GM10248 (cell line): ENCODE data around the gene DIAPH2.

ENCODE experiments used
- CTCF ChIA-PET: fragments of 300-600 bp; sonication (Branson Sonifier 250); formaldehyde crosslinking; extraction: SDS; loops from one replicate; lab custom pipeline; 2021; ENCODE audit warnings: antibody characterized with exemption; lab: Yijun Ruan, JAX
- POLR2A ChIA-PET: fragments of 350-650 bp; sonication (Branson Sonifier 250); formaldehyde crosslinking; extraction: SDS; loops from one replicate; lab custom pipeline; 2020; ENCODE audit warnings: antibody characterized with exemption; lab: Yijun Ruan, JAX
- DNase-seq: peaks from one replicate; pipeline ENCODE4 v3.0.0; 2012; ENCODE audit errors: extremely low spot score
- TF ChIP-seq, protein P1 (sequence below): IDR thresholded peaks from 2 replicates; pipeline ENCODE4 v1.5.1; 2012; ENCODE audit warnings: mild to moderate bottlenecking, low read depth; ENCODE audit errors: extremely low read depth, missing control alignments, control extremely low read depth

The DIAPH2 gene

DNA sequence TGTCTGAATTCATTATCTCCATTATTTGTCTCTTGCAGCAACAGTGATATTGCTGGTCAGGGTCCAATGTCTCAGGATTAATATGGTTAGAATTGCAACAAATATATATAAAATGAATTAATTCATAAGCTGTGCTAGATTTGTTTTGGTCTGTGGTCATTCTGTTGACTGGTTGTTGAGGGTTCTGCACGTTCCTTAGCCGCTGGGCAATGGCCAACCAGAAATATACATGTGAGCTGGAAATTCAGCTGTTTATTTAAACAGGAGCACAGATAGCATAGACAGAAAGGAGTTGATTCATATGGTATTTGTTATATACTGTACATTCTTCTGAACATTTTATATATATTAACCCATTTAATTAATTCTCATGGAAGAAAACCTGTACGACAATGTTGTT, 299.9 kb downstream of the DIAPH2 start:
- ChIA-PET POLR2A (no interaction called here), CTCF (interaction anchor here (1.4 kb wide), 1 partner anchor 10 kb away, joined by 3 read pairs; no protein-coding TSS in a partner anchor)
- no peak for DNase-seq
- TF ChIP-seq, protein P1, sequence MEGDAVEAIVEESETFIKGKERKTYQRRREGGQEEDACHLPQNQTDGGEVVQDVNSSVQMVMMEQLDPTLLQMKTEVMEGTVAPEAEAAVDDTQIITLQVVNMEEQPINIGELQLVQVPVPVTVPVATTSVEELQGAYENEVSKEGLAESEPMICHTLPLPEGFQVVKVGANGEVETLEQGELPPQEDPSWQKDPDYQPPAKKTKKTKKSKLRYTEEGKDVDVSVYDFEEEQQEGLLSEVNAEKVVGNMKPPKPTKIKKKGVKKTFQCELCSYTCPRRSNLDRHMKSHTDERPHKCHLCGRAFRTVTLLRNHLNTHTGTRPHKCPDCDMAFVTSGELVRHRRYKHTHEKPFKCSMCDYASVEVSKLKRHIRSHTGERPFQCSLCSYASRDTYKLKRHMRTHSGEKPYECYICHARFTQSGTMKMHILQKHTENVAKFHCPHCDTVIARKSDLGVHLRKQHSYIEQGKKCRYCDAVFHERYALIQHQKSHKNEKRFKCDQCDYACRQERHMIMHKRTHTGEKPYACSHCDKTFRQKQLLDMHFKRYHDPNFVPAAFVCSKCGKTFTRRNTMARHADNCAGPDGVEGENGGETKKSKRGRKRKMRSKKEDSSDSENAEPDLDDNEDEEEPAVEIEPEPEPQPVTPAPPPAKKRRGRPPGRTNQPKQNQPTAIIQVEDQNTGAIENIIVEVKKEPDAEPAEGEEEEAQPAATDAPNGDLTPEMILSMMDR: no peak

DNA sequence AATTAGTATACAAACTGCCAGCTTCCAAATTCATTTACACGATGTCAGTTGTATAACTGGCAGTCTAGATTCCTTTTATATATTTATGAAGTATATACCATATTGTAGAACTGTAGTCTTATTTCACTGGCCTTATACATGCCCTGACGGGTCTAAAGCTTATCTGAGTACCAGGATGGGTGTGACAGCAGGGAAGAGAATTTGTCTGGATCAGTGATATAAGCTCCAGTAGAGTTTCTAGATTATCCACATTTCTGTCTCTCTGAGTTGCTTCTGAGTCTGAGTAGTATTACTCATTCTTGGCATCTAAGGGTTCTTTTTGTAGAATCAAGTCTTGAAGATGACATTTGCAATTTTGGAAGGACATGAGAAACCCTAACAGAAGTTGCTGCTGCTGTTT, 300.4 kb downstream of the DIAPH2 start:
- ChIA-PET CTCF (no interaction called here), POLR2A (no interaction called here)
- TF ChIP-seq, protein P1: no peak

DNA sequence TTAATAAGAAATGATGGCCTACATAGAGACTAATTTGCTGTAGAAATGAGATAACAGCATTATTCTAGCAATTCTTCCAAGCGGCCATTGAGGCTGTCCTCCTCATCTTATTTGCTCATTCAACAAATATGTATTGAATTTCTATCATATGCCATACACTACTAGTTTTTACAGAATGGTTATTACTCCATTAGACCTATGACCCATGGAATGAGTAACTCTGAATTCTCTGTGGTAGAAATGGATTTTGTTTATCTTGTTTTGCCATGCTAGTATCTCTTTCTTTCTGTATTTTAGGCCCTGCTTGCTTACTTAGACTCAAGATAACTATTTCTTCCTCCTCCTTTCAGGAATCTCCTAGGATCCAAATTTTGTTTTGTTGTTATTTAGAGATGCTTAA, 302.6 kb downstream of the DIAPH2 start:
- POLR2A ChIA-PET: no interaction called here
- CTCF ChIA-PET: no interaction called here
- TF ChIP-seq, protein P1: no peak
- no peak for DNase-seq

More for the DNA sequence above, 300.4 kb downstream of the DIAPH2 start:
- DNase-seq: no peak

DNA sequence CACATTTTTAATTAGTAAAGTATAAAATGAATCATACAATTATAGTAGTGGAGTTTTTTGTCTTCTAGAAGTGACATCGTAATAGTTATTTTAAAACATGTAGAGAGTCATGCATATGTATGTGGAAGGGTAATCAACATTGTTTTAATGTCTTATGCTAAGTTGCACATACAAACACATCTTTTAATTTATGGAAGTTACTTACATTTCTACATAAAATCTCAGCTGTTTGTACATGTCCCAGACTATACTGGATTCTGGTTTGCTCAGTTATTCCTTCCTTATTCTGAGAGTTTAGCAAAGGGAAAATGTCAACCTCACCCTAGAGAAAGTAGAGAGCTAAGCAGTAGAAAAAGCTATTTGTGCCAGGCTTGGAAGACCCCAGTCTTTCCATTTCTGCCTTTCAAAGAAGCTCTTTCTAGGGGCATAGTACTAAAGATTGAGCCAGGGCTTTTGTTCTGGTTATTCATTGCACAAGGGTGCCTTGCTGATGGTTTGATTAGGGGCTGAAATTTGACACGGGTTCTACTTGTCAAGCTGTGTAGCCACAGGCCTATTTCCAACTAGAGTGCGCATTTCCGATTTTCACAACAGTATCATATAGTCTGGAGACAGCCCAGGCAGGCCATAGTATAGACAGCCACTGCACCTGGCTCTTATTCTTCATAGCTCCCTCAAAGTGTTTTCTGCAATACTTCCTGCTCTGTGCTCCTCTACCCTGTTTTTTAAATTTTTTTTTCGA, 305.4 kb downstream of the DIAPH2 start:
- DNase-seq: no peak
- TF ChIP-seq, protein P1: no peak
- CTCF ChIA-PET: interaction anchor here (1.4 to 1.6 kb wide), 2 partner anchors 10 to 141 kb away, joined by 3 read pairs; no protein-coding TSS in a partner anchor
- POLR2A ChIA-PET: no interaction called here

DNA sequence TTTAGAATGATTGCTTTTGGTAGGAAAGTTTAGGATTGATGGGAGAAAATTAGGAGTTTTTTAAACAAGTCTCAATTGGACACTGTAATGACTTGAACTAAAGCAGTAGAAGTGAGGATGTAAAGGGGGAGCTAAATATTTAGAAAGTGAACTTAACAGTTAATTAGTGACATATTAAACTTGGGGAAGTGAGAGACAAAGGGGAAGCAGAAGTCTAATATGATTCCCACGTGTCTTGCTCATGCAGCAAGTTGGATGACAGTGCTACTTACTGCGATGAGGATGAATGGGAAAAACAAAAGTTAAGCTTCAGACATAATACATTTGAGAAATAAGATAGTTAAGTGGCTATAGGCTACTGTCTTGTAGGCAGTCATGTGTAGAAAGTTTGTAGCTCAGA, 309.5 kb downstream of the DIAPH2 start:
- TF ChIP-seq, protein P1: no peak
- POLR2A ChIA-PET: no interaction called here
- no peak for DNase-seq
- CTCF ChIA-PET: no interaction called here

DNA sequence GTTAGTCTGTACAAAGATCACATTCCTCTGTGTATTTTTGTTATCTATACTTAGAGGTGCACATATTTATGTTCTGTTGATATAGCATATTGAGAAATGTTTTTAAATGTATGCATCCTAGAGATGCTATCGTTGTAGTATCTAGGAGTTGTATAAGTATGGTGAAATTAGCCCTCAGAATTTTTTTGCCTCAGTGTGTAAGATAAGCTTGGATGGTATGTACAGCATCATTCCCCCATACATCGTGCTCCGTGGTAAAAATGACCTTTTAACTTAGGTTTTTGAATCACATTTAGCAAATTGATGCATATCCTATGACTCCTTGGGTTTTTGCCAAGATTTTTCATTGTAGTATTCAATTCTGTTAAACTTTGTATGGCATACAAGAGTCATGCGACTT, 312.6 kb downstream of the DIAPH2 start:
- POLR2A ChIA-PET: no interaction called here
- DNase-seq: no peak
- TF ChIP-seq, protein P1: no peak
- CTCF ChIA-PET: no interaction called here
